H1 (cell line): ENCODE data around the gene ADCY1. TPM values are rescaled to one million over a fixed set of nuclear protein-coding genes. Genes with fewer than 3 reads are reported as not detected.

Source experiments
- CTCF ChIA-PET: fragments of 300-600 bp; sonication (Branson Sonifier 250); formaldehyde crosslinking; loops from one replicate; lab custom pipeline; 2021; ENCODE audit not compliant: partially characterized antibody; lab: Charles Lee
- POLR2A ChIA-PET: fragments of 300-600 bp; sonication (Branson Sonifier 250); formaldehyde crosslinking; loops from one replicate; lab custom pipeline; 2021; ENCODE audit warnings: inconsistent platforms; ENCODE audit not compliant: partially characterized antibody; lab: Charles Lee
- DNase-seq, 2 experiments: peaks; one replicate each; pipeline versions ENCODE4 v3.0.0 to v3.0.0-alpha.2; 2010 to 2022; ENCODE audit warnings: low spot score in 2 of 2, low read depth in 1 of 2, mixed read lengths in 1 of 2
- FAIRE-seq: peaks from 2 replicates; lab custom pipeline; 2011; peaks lifted over from hg19 to GRCh38; lab: Jason Lieb, UNC
- H2AFZ ChIP-seq: 2 replicates; pipeline ENCODE4 v1.8.1; 2012; ENCODE audit warnings: low read length, inconsistent platforms
- H2AK5ac ChIP-seq: 2 replicates; pipeline ENCODE4 v1.6.1; 2013; ENCODE audit warnings: low read depth, low read length
- H2BK120ac ChIP-seq: replicated peaks from 2 replicates; pipeline ENCODE3; 2013; ENCODE audit warnings: low read depth, low read length, inconsistent platforms
- H2BK12ac ChIP-seq: 2 replicates; pipeline ENCODE4 v1.6.1; 2013; ENCODE audit warnings: low read depth, low read length
- H2BK15ac ChIP-seq: 2 replicates; pipeline ENCODE4 v1.6.1; 2013; ENCODE audit warnings: low read length
- H2BK20ac ChIP-seq: 2 replicates; pipeline ENCODE4 v1.6.1; 2013; ENCODE audit warnings: low read length
- H2BK5ac ChIP-seq: 2 replicates; pipeline ENCODE4 v1.6.1; 2013; ENCODE audit warnings: low read depth, low read length
- H3K14ac ChIP-seq: 2 replicates; pipeline ENCODE4 v1.6.1; 2013; ENCODE audit warnings: inconsistent platforms; ENCODE audit not compliant: insufficient read length
- H3K18ac ChIP-seq: 2 replicates; pipeline ENCODE4 v1.6.1; 2013; ENCODE audit warnings: low read length; ENCODE audit errors: extremely low read depth
- H3K23ac ChIP-seq: 2 replicates; pipeline ENCODE4 v1.6.1; 2013; ENCODE audit warnings: inconsistent platforms; ENCODE audit not compliant: insufficient read length
- H3K23me2 ChIP-seq: 2 replicates; pipeline ENCODE4 v1.6.1; 2013; ENCODE audit warnings: low read depth, low read length
- H3K27ac ChIP-seq: 2 replicates; pipeline ENCODE4 v1.6.1; 2011; ENCODE audit warnings: low read depth, low read length, inconsistent platforms
- H3K27me3 ChIP-seq, 4 experiments: replicated peaks in 1 of 4; 1 replicate in 1 of 4; 2 replicates in 3 of 4; pipeline versions ENCODE4 v1.6.1 to v1.8.1; 2011 to 2013; ENCODE audit warnings: low read length in 3 of 4, mild to moderate bottlenecking in 3 of 4, inconsistent platforms in 2 of 4, mixed read lengths in 2 of 4, moderate library complexity in 1 of 4; ENCODE audit not compliant: control insufficient read depth in 3 of 4, insufficient read depth in 3 of 4; ENCODE audit errors: extremely low read depth in 1 of 4
- H3K36me3 ChIP-seq, 4 experiments: 2 replicates each; pipeline versions ENCODE4 v1.6.1 to v1.8.1; 2011 to 2013; ENCODE audit warnings: mild to moderate bottlenecking in 4 of 4, low read length in 3 of 4, moderate library complexity in 2 of 4, control low read depth in 1 of 4, inconsistent platforms in 1 of 4; ENCODE audit not compliant: insufficient read depth in 4 of 4, control insufficient read depth in 2 of 4
- H3K4ac ChIP-seq: replicated peaks from 2 replicates; pipeline ENCODE3; 2013; ENCODE audit warnings: low read length, low read depth, mixed read lengths, inconsistent platforms; ENCODE audit not compliant: insufficient read length
- H3K4me1 ChIP-seq, 4 experiments: replicated peaks in 1 of 4; 1 replicate in 1 of 4; 2 replicates in 3 of 4; pipeline versions ENCODE4 v1.6.1 to v1.8.1; 2011 to 2013; ENCODE audit warnings: low read length in 3 of 4, inconsistent platforms in 2 of 4, mixed read lengths in 1 of 4; ENCODE audit not compliant: insufficient read depth in 4 of 4, control insufficient read depth in 3 of 4
- H3K4me2 ChIP-seq, 2 experiments: 2 replicates each; pipeline versions ENCODE4 v1.6.1 to v1.8.1; 2011 to 2013; ENCODE audit warnings: low read depth in 2 of 2, low read length in 2 of 2, control low read depth in 1 of 2, inconsistent platforms in 1 of 2, mild to moderate bottlenecking in 1 of 2; ENCODE audit not compliant: insufficient read depth in 1 of 2
- H3K4me3 ChIP-seq, 4 experiments: fragments of 200-600, 300-600 bp in 1 of 4; sonication (generic), shearing (Covaris generic), sonication (Bioruptor Twin) in 1 of 4; 2 replicates each; pipeline versions ENCODE4 v1.5.1 to v1.8.1; 2011 to 2016; ENCODE audit warnings: low read length in 4 of 4, low read depth in 3 of 4, control low read depth in 2 of 4, inconsistent platforms in 2 of 4, mild to moderate bottlenecking in 2 of 4, mixed read lengths in 1 of 4, moderate library complexity in 1 of 4; ENCODE audit not compliant: insufficient read depth in 2 of 4; ENCODE audit errors: extremely low read depth in 1 of 4
- H3K56ac ChIP-seq: replicated peaks from 2 replicates; pipeline ENCODE3; 2013; ENCODE audit warnings: low read depth, mild to moderate bottlenecking, mixed read lengths, low read length, inconsistent platforms; ENCODE audit not compliant: insufficient read length
- H3K79me1 ChIP-seq: 2 replicates; pipeline ENCODE4 v1.6.1; 2013; ENCODE audit warnings: low read depth, low read length, control low read depth
- H3K79me2 ChIP-seq, 2 experiments: 2 replicates each; pipeline versions ENCODE4 v1.6.1 to v1.8.1; 2012 to 2013; ENCODE audit warnings: low read length in 2 of 2, mild to moderate bottlenecking in 2 of 2, inconsistent platforms in 1 of 2; ENCODE audit not compliant: insufficient read depth in 2 of 2, control insufficient read depth in 1 of 2
- H3K9ac ChIP-seq, 4 experiments: replicated peaks in 1 of 4; 1 replicate in 1 of 4; 2 replicates in 3 of 4; pipeline versions ENCODE4 v1.6.1 to v1.8.1; 2011 to 2013; ENCODE audit warnings: low read depth in 3 of 4, low read length in 3 of 4, control low read depth in 2 of 4, mild to moderate bottlenecking in 2 of 4, moderate library complexity in 2 of 4, inconsistent platforms in 1 of 4; ENCODE audit errors: extremely low read depth in 1 of 4
- H3K9me3 ChIP-seq, 2 experiments: 2 replicates each; pipeline versions ENCODE4 v1.6.1 to v1.8.1; 2012 to 2013; ENCODE audit warnings: mild to moderate bottlenecking in 2 of 2, moderate library complexity in 2 of 2, control low read depth in 1 of 2, inconsistent platforms in 1 of 2, low read depth in 1 of 2, low read length in 1 of 2, mixed read lengths in 1 of 2; ENCODE audit not compliant: insufficient read depth in 2 of 2
- H4K20me1 ChIP-seq, 2 experiments: replicated peaks in 1 of 2; 2 replicates each; pipeline versions ENCODE3 to v1.8.1; 2011 to 2013; ENCODE audit warnings: inconsistent platforms in 2 of 2, low read length in 2 of 2, mild to moderate bottlenecking in 1 of 2; ENCODE audit not compliant: insufficient read depth in 2 of 2, control insufficient read depth in 1 of 2
- H4K5ac ChIP-seq: 2 replicates; pipeline ENCODE4 v1.6.1; 2013; ENCODE audit warnings: low read length, low read depth, mixed read lengths, inconsistent platforms; ENCODE audit not compliant: insufficient read length
- H4K8ac ChIP-seq: 2 replicates; pipeline ENCODE4 v1.8.0; 2013; ENCODE audit warnings: mild to moderate bottlenecking, moderate library complexity, low read length, inconsistent platforms; ENCODE audit not compliant: insufficient read depth; ENCODE audit errors: extremely low read depth
- H4K91ac ChIP-seq: replicated peaks from 2 replicates; pipeline ENCODE3; 2013; ENCODE audit warnings: low read length, mixed read lengths, inconsistent platforms; ENCODE audit not compliant: insufficient read length
- CHD1 ChIP-seq: IDR thresholded peaks from 2 replicates; pipeline ENCODE4 v1.6.1; 2012; ENCODE audit warnings: low read depth, low read length, improper control_type of control experiment
- CREB1 ChIP-seq: IDR thresholded peaks from 2 replicates; pipeline ENCODE4 v1.6.1; 2012; ENCODE audit warnings: inconsistent platforms
- JUND ChIP-seq: IDR thresholded peaks from 2 replicates; pipeline ENCODE4 v1.6.1; 2011; ENCODE audit warnings: mild to moderate bottlenecking, improper control_type of control experiment, low read length
- KDM4A ChIP-seq: IDR thresholded peaks from one replicate; pipeline ENCODE4 v1.7.1; 2012; ENCODE audit warnings: low read depth, mild to moderate bottlenecking, moderate library complexity, low read length, inconsistent platforms; ENCODE audit not compliant: severe bottlenecking
- MAFK ChIP-seq: IDR thresholded peaks from 2 replicates; pipeline ENCODE4 v1.6.1; 2012; ENCODE audit warnings: low read depth, mild to moderate bottlenecking, improper control_type of control experiment, low read length
- POU5F1 ChIP-seq: IDR thresholded peaks from 2 replicates; pipeline ENCODE4 v1.6.1; 2011; ENCODE audit warnings: low read depth, mild to moderate bottlenecking, low read length, moderate library complexity
- RXRA ChIP-seq: IDR thresholded peaks from 2 replicates; pipeline ENCODE4 v1.6.1; 2011; ENCODE audit warnings: low read depth, mild to moderate bottlenecking, low read length, moderate library complexity; ENCODE audit not compliant: insufficient read depth
- TAF1 ChIP-seq: IDR thresholded peaks from 2 replicates; pipeline ENCODE4 v1.6.1; 2011; ENCODE audit warnings: mild to moderate bottlenecking, low read depth, low read length
- TAF7 ChIP-seq: optimal IDR thresholded peaks from 2 replicates; pipeline ENCODE3; 2011; ENCODE audit warnings: low read depth, mild to moderate bottlenecking, inconsistent platforms, low read length, moderate library complexity, borderline replicate concordance
- ZNF274 ChIP-seq: IDR thresholded peaks from 2 replicates; pipeline ENCODE4 v1.7.0; 2012; ENCODE audit warnings: low read length, borderline replicate concordance; ENCODE audit errors: extremely low read depth
- WGBS, 2 experiments: shearing (Covaris generic) in 1 of 2; methylation state at CpG; one replicate each; pipeline versions ENCODE4 v1.1.6 to v1.1.7; 2013 to 2015; ENCODE audit warnings: low lambda C conversion rate in 2 of 2, mixed read lengths in 2 of 2, inconsistent platforms in 1 of 2, low coverage in 1 of 2, missing lambda C conversion rate in 1 of 2; ENCODE audit not compliant: insufficient replicate concordance in 2 of 2, insufficient coverage in 1 of 2, insufficient read length in 1 of 2; ENCODE audit errors: extremely low coverage in 1 of 2, missing lambda C conversion rate in 1 of 2; 5-methylcytosine and 5-hydroxymethylcytosine counted together
- polyA plus RNA-seq, 7 experiments: library from polyadenylated mRNA; depleted of rRNA in 3 of 7; stranded (reverse) in 5 of 7; unstranded in 2 of 7; fragments of >200 nt in 5 of 7; fragments of 200-250 nt in 2 of 7; gene quantifications; 1 replicate in 5 of 7; 2 replicates in 1 of 7; 4 replicates in 1 of 7; pipeline versions ENCODE4 v1.2.1 to v1.2.3, GENCODE V29; 2011 to 2013; ENCODE audit warnings: missing spikeins in 2 of 7, mixed read lengths in 2 of 7
- total RNA-seq: library from RNA; stranded (reverse); fragmentation: NEBNext Ultra II Directional; extraction: Animal tissue kit (Norgen Biotek cat#: 25700); gene quantifications from 2 replicates; pipeline ENCODE4 v1.2.1, GENCODE V29; 2021
- TF ChIP-seq, protein P1 (sequence below): IDR thresholded peaks from 2 replicates; pipeline ENCODE4 v1.6.1; 2012; ENCODE audit warnings: low read length, inconsistent platforms
- TF ChIP-seq, protein P2 (sequence below): IDR thresholded peaks from 2 replicates; pipeline ENCODE4 v1.6.1; 2011; ENCODE audit warnings: low read depth, mild to moderate bottlenecking, low read length; ENCODE audit not compliant: insufficient read depth

The ADCY1 gene
- total and polyA plus RNA-seq, 2 of the 8 experiments (the other 6 are each of a cell fraction or from before 2014, with no cell fraction given) = 7.9 to 26.9 TPM

DNA sequence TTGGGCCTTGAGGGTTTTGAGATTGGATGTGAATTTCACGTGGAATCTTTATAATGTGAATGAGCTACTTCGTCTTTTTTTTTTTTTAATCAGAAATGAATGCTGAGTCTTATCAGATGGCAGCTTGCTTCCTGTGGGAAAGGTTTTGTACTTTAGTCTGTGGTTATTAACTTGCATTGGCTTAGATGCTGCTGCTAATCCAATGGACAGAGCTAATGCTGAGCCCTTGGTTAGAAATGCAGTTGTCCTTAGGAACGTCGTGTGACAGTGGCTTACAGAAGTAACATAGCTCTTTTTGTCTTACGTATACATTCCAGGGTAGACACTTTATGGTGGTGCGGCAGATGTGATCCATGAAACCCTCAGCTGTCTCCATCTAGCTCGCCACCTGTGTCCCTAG, 32.8 kb downstream of the ADCY1 start:
- WGBS, 2 experiments = 91% methylated on average over 7 of the region's 7 CpGs; no CpG with 5 or more reads in 1 of the 2 experiments
- Histone ChIP-seq H3K9me3 (peaks cover 0 to 2% of the 10 kb centered on the region in 2 experiments; a peak in 1 of 4 replicates), H2BK12ac (no peak overlapping the region), H3K14ac (no peak overlapping the region), H4K20me1 (no peaks in the 10 kb centered on the region), H3K4ac (no peak overlapping the region), H3K36me3 (no peaks in the 10 kb centered on the region; a peak in 2 of 8 replicates), H3K79me1 (0 out of 2 replicates have a peak, but pooled peaks cover 6% of the 10 kb centered on the region), H3K18ac (no peak overlapping the region), H3K4me3 (no peak overlapping the region), H3K23me2 (peaks cover 7% of the 10 kb centered on the region; the same call in 1 of the 2 replicates), H4K5ac (no peak overlapping the region), H2BK20ac (no peak overlapping the region), H3K79me2 (peaks cover 0 to 9% of the 10 kb centered on the region in 2 experiments; a peak in 2 of 4 replicates), H3K23ac (no peak overlapping the region), H2BK120ac (no peak overlapping the region), H4K91ac (no peak overlapping the region), H2AK5ac (no peak overlapping the region), H2BK15ac (no peak overlapping the region), H2AFZ (no peak overlapping the region), H3K4me2 (no peak overlapping the region), H3K4me1 (no peaks in the 10 kb centered on the region), H4K8ac (no peak overlapping the region), H3K56ac (no peak overlapping the region), H3K9ac (no peak overlapping the region), H3K27me3 (no peaks in the 10 kb centered on the region), H2BK5ac (no peak overlapping the region), H3K27ac (no peak overlapping the region)
- TF ChIP-seq ZNF274 = no peak
- no peak for TF ChIP-seq POU5F1
- TF ChIP-seq RXRA = no peak
- no peak for TF ChIP-seq TAF7
- TF ChIP-seq CREB1 = no peak
- TF ChIP-seq, protein P1, sequence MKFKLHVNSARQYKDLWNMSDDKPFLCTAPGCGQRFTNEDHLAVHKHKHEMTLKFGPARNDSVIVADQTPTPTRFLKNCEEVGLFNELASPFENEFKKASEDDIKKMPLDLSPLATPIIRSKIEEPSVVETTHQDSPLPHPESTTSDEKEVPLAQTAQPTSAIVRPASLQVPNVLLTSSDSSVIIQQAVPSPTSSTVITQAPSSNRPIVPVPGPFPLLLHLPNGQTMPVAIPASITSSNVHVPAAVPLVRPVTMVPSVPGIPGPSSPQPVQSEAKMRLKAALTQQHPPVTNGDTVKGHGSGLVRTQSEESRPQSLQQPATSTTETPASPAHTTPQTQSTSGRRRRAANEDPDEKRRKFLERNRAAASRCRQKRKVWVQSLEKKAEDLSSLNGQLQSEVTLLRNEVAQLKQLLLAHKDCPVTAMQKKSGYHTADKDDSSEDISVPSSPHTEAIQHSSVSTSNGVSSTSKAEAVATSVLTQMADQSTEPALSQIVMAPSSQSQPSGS = no peak
- TF ChIP-seq KDM4A = no peak
- TF ChIP-seq, protein P2, sequence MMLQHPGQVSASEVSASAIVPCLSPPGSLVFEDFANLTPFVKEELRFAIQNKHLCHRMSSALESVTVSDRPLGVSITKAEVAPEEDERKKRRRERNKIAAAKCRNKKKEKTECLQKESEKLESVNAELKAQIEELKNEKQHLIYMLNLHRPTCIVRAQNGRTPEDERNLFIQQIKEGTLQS = no peak
- no peak for TF ChIP-seq JUND
- TF ChIP-seq TAF1 = no peak
- TF ChIP-seq MAFK = no peak
- TF ChIP-seq CHD1 = no peak
- POLR2A ChIA-PET = no interaction called here
- DNase-seq (no peak), FAIRE-seq (no peak)
- CTCF ChIA-PET = interaction anchor here (0.6 to 1.7 kb wide), 8 partner anchors 11 to 197 kb away, joined by 3 to 5 read pairs (median 3); no protein-coding TSS in a partner anchor
